ENCODE data around the gene NFE2L2. TPM values are rescaled to one million over a fixed set of nuclear protein-coding genes. Genes with fewer than 3 reads are reported as not detected.

NFE2L2 gene
- total and polyA plus RNA-seq, 2 donors (not counting 1 experiment from before 2014, with no cell fraction given), result 16.8 to 93.6 TPM

GRCh38 chr2:177273408-177273807 is 8.9 kb upstream of the NFE2L2 start:
- Histone ChIP-seq H3K4me3 (ENCODE audit: control extremely low read depth in 1 of 5, extremely low read depth in 1 of 5, insufficient read depth in 1 of 5, low read depth in 2 of 5, low read length in 4 of 5) (no peak overlapping the region), H3K79me2 (ENCODE audit: control insufficient read depth, insufficient read depth, low read length) (no peaks in the 10 kb centered on the region), H3K36me3 (replicated peaks in 1 of 2; ENCODE audit: control extremely low read depth in 1 of 2, control insufficient read depth in 1 of 2, extremely low read depth in 1 of 2, insufficient read depth in 2 of 2, low read length in 1 of 2) (no peaks in the 10 kb centered on the region), H3K4me2 (replicated peaks; ENCODE audit: low read depth, low read length, poor library complexity, severe bottlenecking) (no peak overlapping the region), H3K9ac (ENCODE audit: low read length) (no peak overlapping the region), H2AFZ (ENCODE audit: insufficient read depth, low read depth, low read length, poor library complexity, severe bottlenecking) (no peak overlapping the region), H3K4me1 (ENCODE audit: control insufficient read depth in 2 of 2, insufficient read depth in 2 of 2, low read length in 2 of 2) (no peaks in the 10 kb centered on the region), H4K20me1 (ENCODE audit: control insufficient read depth, insufficient read depth, low read length, poor library complexity, severe bottlenecking) (no peaks in the 10 kb centered on the region), H3K9me3 (ENCODE audit: control extremely low read depth in 1 of 3, control insufficient read depth in 2 of 3, insufficient read depth in 1 of 3, low read length in 2 of 3) (no peaks in the 10 kb centered on the region), H3K27ac (ENCODE audit: low read length in 2 of 2) (no peak overlapping the region), H3K27me3 (replicated peaks in 1 of 4; ENCODE audit: control extremely low read depth in 1 of 4, control insufficient read depth in 3 of 4, insufficient read depth in 4 of 4, low read length in 3 of 4) (no peaks in the 10 kb centered on the region)
- no peaks in the 10 kb centered on the region for H3K9me3 Mint-ChIP-seq (ENCODE audit: insufficient read depth)
- DNase-seq (no peak), ATAC-seq (ENCODE audit: low read depth) (no peak)
- no peaks in the 10 kb centered on the region for H3K4me1 Mint-ChIP-seq
- intact Hi-C loops (cut with micrococcal nuclease), result no loop called here
- H3K27ac Mint-ChIP-seq, result no peak overlapping the region
- 100% methylated on average over 2 of the region's 3 CpGs for WGBS (ENCODE audit: insufficient coverage)
- POLR2A ChIA-PET, result no interaction called here
- TF ChIP-seq, protein P1, sequence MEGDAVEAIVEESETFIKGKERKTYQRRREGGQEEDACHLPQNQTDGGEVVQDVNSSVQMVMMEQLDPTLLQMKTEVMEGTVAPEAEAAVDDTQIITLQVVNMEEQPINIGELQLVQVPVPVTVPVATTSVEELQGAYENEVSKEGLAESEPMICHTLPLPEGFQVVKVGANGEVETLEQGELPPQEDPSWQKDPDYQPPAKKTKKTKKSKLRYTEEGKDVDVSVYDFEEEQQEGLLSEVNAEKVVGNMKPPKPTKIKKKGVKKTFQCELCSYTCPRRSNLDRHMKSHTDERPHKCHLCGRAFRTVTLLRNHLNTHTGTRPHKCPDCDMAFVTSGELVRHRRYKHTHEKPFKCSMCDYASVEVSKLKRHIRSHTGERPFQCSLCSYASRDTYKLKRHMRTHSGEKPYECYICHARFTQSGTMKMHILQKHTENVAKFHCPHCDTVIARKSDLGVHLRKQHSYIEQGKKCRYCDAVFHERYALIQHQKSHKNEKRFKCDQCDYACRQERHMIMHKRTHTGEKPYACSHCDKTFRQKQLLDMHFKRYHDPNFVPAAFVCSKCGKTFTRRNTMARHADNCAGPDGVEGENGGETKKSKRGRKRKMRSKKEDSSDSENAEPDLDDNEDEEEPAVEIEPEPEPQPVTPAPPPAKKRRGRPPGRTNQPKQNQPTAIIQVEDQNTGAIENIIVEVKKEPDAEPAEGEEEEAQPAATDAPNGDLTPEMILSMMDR (IDR thresholded peaks at IDR 0.05), result no peak
- TF ChIP-seq EZH2 (IDR thresholded peaks at IDR 0.05; ENCODE audit: borderline replicate concordance, insufficient read depth, low read depth, low read length, poor library complexity, severe bottlenecking), result no peak
- CTCF ChIA-PET, result interaction anchor here (1.0 to 4.2 kb wide), 3 partner anchors 9 to 490 kb away, joined by 3 to 15 read pairs (median 3); partner anchors contain the start of gene NFE2L2
- no peaks in the 10 kb centered on the region for H3K27me3 Mint-ChIP-seq
- no peak overlapping the region for H3K4me3 Mint-ChIP-seq

DNA sequence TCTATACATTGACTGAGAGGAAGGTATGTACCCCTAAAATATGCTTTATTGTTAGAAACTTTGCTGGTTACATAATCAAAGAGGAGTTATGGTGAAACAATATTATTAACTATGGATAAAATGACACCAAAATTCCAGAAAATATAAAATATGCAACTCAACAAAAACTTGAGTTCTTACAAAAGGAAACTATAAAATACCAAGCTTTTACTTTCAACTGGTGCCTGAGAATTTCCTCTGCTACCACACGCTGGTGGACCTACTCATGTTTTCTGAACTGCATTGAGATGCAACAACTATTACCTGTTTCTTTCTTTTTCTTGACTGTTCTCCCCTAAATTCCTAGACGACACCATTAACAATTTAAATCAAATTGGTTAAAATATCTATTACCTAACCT is 8.2 kb upstream of the NFE2L2 start:
- ChIA-PET CTCF (interaction anchor here (0.9 to 4.2 kb wide), 5 partner anchors 9 to 490 kb away, joined by 3 to 15 read pairs (median 4); partner anchors contain the start of gene NFE2L2), POLR2A (no interaction called here)
- Histone ChIP-seq H3K27me3 (replicated peaks in 1 of 4; ENCODE audit: control extremely low read depth in 1 of 4, control insufficient read depth in 3 of 4, insufficient read depth in 4 of 4, low read length in 3 of 4) (no peaks in the 10 kb centered on the region), H3K79me2 (ENCODE audit: control insufficient read depth, insufficient read depth, low read length) (peaks cover 2% of the 10 kb centered on the region), H3K9me3 (ENCODE audit: control extremely low read depth in 1 of 3, control insufficient read depth in 2 of 3, insufficient read depth in 1 of 3, low read length in 2 of 3) (no peaks in the 10 kb centered on the region), H3K36me3 (replicated peaks in 1 of 2; ENCODE audit: control extremely low read depth in 1 of 2, control insufficient read depth in 1 of 2, extremely low read depth in 1 of 2, insufficient read depth in 2 of 2, low read length in 1 of 2) (no peaks in the 10 kb centered on the region), H3K9ac (ENCODE audit: low read length) (no peak overlapping the region), H4K20me1 (ENCODE audit: control insufficient read depth, insufficient read depth, low read length, poor library complexity, severe bottlenecking) (no peaks in the 10 kb centered on the region), H3K27ac (ENCODE audit: low read length in 2 of 2) (no peak overlapping the region), H3K4me3 (ENCODE audit: control extremely low read depth in 1 of 5, extremely low read depth in 1 of 5, insufficient read depth in 1 of 5, low read depth in 2 of 5, low read length in 4 of 5) (no peak overlapping the region), H2AFZ (ENCODE audit: insufficient read depth, low read depth, low read length, poor library complexity, severe bottlenecking) (no peak overlapping the region), H3K4me1 (ENCODE audit: control insufficient read depth in 2 of 2, insufficient read depth in 2 of 2, low read length in 2 of 2) (no peaks in the 10 kb centered on the region), H3K4me2 (replicated peaks; ENCODE audit: low read depth, low read length, poor library complexity, severe bottlenecking) (no peak overlapping the region)
- Mint-ChIP-seq H3K27me3 (no peaks in the 10 kb centered on the region), H3K4me1 (no peaks in the 10 kb centered on the region), H3K9me3 (ENCODE audit: insufficient read depth) (no peaks in the 10 kb centered on the region), H3K4me3 (no peak overlapping the region), H3K27ac (no peak overlapping the region)
- TF ChIP-seq, protein P1 (IDR thresholded peaks at IDR 0.05), result no peak
- TF ChIP-seq EZH2 (IDR thresholded peaks at IDR 0.05; ENCODE audit: borderline replicate concordance, insufficient read depth, low read depth, low read length, poor library complexity, severe bottlenecking), result no peak
- ATAC-seq (ENCODE audit: low read depth) (no peak), DNase-seq (no peak)
- intact Hi-C loops (cut with micrococcal nuclease), result no loop called here
- 70% methylated on average over 1 of the region's 2 CpGs for WGBS (ENCODE audit: insufficient coverage)
